PFSK-1 (cell line): ENCODE results near the gene PREX1.

Experiments used
- FOXP2 ChIP-seq: optimal IDR thresholded peaks from 2 replicates; pipeline ENCODE3; 2011; ENCODE audit warnings: borderline replicate concordance, control low read depth, inconsistent platforms; ENCODE audit not compliant: insufficient read depth; ENCODE audit errors: extremely low read length, extremely low read depth
- POLR2AphosphoS5 ChIP-seq: IDR thresholded peaks from 2 replicates; pipeline ENCODE4 v1.6.1; 2012; ENCODE audit warnings: low read depth, mild to moderate bottlenecking, control low read depth, low read length, moderate library complexity
- SIN3A ChIP-seq: IDR thresholded peaks from 2 replicates; pipeline ENCODE4 v1.6.1; 2012; ENCODE audit warnings: mild to moderate bottlenecking, low read length, moderate library complexity, borderline replicate concordance; ENCODE audit not compliant: insufficient read depth
- TAF1 ChIP-seq: IDR thresholded peaks from 2 replicates; pipeline ENCODE4 v1.6.1; 2012; ENCODE audit warnings: low read length, control low read depth, borderline replicate concordance; ENCODE audit not compliant: insufficient read depth
- TF ChIP-seq, protein P1 (sequence below), 2 experiments: IDR thresholded peaks; 2 replicates each; pipeline versions ENCODE4 v1.6.1 to v1.8.0; 2011 to 2012; ENCODE audit warnings: low read depth in 2 of 2, low read length in 2 of 2, control low read depth in 1 of 2, inconsistent platforms in 1 of 2, mild to moderate bottlenecking in 1 of 2, moderate library complexity in 1 of 2; ENCODE audit not compliant: insufficient read depth in 1 of 2

The PREX1 gene

GRCh38 chr20:48632825-48633619, 194.8 kb downstream of the PREX1 start:
- TF ChIP-seq POLR2AphosphoS5 (no peak), TAF1 (no peak)

GRCh38 chr20:48632017-48632824, 195.6 kb downstream of the PREX1 start:
- TF ChIP-seq POLR2AphosphoS5, result no peak
- no peak for TF ChIP-seq TAF1
- no peak for TF ChIP-seq SIN3A
- TF ChIP-seq FOXP2, result no peak

GRCh38 chr20:48631114-48632016, 196.4 kb downstream of the PREX1 start:
- TF ChIP-seq TAF1, result no peak

GRCh38 chr20:48630342-48631075, 197.3 kb downstream of the PREX1 start:
- TF ChIP-seq SIN3A (no peak), TAF1 (no peak), FOXP2 (no peak), POLR2AphosphoS5 (no peak)
- TF ChIP-seq, protein P1, sequence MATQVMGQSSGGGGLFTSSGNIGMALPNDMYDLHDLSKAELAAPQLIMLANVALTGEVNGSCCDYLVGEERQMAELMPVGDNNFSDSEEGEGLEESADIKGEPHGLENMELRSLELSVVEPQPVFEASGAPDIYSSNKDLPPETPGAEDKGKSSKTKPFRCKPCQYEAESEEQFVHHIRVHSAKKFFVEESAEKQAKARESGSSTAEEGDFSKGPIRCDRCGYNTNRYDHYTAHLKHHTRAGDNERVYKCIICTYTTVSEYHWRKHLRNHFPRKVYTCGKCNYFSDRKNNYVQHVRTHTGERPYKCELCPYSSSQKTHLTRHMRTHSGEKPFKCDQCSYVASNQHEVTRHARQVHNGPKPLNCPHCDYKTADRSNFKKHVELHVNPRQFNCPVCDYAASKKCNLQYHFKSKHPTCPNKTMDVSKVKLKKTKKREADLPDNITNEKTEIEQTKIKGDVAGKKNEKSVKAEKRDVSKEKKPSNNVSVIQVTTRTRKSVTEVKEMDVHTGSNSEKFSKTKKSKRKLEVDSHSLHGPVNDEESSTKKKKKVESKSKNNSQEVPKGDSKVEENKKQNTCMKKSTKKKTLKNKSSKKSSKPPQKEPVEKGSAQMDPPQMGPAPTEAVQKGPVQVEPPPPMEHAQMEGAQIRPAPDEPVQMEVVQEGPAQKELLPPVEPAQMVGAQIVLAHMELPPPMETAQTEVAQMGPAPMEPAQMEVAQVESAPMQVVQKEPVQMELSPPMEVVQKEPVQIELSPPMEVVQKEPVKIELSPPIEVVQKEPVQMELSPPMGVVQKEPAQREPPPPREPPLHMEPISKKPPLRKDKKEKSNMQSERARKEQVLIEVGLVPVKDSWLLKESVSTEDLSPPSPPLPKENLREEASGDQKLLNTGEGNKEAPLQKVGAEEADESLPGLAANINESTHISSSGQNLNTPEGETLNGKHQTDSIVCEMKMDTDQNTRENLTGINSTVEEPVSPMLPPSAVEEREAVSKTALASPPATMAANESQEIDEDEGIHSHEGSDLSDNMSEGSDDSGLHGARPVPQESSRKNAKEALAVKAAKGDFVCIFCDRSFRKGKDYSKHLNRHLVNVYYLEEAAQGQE (IDR thresholded peaks at IDR 0.05; ENCODE audit: insufficient read depth in 1 of 2, low read depth in 2 of 2, low read length in 2 of 2), result no peak

DNA sequence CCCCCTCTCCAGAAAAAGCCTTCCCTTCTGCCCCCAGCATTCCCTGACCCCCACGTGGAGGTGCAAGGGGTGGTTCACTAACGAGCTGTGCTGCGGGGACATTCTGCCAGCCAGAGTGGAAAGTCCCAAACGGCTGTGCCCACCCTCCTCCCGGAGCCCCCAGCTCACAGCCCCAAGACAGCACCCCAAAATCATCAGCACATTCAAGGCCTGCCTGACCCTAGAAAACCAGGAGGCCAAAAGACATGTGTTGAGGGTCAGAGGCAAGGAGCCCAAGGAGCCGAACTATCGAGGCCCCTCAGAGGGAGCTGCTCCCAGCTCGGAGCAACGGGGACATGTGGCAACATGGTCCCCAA, 197.9 kb downstream of the PREX1 start:
- no peak for TF ChIP-seq TAF1
- TF ChIP-seq POLR2AphosphoS5, result no peak
- TF ChIP-seq, protein P1 (IDR thresholded peaks at IDR 0.05; ENCODE audit: insufficient read depth in 1 of 2, low read depth in 2 of 2, low read length in 2 of 2), result no peak

DNA sequence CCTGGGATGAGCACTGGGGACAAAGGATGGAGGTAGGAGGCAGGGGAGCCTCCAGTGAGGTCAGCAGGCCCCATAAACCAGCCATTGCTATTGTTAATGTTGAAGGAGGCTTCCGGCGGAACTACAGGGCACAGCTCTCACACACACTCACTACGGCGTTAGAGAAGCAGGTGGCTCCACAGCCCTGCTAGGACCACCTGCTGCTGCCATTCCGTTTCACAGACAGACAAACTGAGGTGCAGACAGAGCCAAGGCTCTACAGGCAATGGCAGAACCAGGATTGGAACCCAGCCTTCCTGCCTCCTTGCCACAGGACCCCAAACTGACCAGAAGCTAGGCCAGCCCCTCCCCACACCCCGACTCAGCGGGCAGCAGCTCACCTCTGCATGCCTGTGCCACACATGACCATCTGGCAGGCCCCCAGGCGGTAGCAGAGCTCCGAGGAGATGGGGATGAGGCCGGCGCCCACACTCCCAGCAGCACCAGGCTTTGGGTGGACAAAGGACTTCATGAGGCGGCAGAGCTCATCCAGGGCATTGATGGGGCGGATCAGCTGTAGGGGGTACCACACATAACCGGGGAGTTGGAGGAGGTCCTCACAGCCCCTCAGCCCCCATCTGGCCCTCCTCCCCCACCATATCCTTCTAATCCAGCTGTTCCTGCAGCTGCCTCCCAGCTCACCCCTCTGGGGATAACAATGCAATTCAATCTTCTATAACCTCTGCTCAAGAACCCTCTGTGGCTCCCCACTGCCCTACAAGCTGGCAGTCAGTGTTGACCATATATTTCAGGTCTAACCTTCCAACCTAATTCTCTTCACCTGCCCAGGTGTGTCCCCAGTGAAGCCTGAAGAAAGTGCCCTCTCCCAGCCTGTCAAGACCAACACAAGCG, 198.5 kb downstream of the PREX1 start:
- TF ChIP-seq POLR2AphosphoS5, result no peak
- TF ChIP-seq, protein P1 (IDR thresholded peaks at IDR 0.05; ENCODE audit: insufficient read depth in 1 of 2, low read depth in 2 of 2, low read length in 2 of 2), result no peak
- TF ChIP-seq FOXP2, result no peak
- TF ChIP-seq TAF1, result no peak
- no peak for TF ChIP-seq SIN3A
